ENCODE results near the gene CTSW.

Gene CTSW

DNA sequence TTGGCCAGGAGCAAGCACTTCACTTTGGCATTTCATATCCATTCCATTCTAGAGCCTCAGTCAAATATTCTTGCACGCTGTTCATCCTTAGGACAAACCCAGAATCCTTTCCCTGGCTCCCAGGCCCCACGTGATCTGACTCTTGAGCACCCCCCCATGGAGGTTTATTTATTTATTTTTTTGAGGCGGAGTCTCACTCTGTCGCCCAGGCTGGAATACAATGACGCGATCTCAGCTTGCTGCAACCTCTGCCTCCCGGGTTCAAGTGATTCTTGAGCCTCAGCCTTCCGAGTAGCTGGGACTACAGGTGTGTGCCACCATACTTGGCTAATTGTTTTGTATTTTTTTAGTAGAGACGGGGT lies 52.9 kb downstream of the CTSW start:
- DNase-seq: no peak

Data from SHP77 treated with DMSO at 0.1 percent for 48 hours (cell line).